NK-92 (cell line): Measurements from ENCODE around the gene TRIM71.
"Not testable (repeated sequence)": the region's sequence is repeated elsewhere in the genome, so short reads cannot be mapped to it uniquely, and the experiment has no call there.

Experiments
- DNase-seq: peaks from one replicate; lab custom pipeline; 2025; ENCODE audit not compliant: unreplicated experiment; lab: John Stamatoyannopoulos, UW

Gene TRIM71

GRCh38 chr3:32817558-32818228 lies at the start of gene TRIM71:
TSS of gene TRIM71 (plus strand) at chr3:32817997. CDS start at chr3:32818081, 84 bp downstream.
- no peak for DNase-seq

DNA sequence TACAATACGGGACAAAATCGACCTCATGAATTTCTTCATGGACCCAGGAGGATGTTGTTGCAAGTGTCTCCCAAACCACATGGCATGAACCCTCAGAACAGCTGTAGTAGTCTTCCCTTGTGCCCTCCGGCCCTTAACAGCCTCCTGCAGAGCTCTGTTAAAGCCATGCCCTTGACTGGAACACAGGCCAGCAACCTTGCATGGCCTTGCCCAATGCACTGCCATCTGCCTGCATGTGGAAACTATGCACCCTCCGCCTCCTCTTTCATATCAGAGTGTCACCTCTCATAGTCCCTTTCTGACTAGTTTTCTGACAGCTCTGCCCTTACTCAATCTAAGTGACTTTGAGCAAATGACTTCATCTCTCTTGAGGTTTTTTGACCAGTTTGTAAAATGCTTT lies 39.4 kb upstream of the TRIM71 start:
- no peak for DNase-seq

DNA sequence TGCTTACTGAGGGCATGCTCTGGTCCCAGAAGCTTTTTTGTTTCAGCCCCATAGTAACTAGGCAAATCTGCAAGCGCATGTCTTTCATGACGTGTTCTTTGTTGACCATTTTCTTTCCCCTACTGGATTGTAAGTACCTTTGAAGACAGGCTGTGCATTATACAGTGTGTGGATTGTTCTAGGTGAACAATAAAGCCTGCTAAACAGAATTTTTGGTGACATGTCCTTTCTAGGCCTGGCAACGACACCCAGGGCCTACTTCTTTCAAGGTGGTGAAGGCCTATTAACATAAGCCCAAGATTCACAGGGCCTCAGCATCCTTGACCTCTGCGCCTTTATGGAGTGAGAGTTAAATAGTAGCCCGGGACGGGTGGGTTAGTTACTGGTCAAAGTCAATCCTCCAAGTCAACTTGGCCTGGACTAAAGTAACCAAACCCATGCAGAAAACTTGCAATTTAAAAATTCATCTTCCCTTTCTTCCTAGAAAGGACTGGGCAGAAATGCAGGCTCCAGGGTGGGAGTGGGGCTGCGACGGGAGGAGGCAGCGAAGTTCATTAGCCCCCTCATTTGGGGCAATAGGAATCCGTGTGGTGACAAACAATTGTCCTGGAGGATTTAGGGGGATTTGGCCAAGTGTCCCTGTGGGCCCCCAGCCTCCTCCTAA lies 37.6 kb upstream of the TRIM71 start:
- DNase-seq, result no peak

- no peak for DNase-seq
These were observed 37.0 kb upstream of the TRIM71 start for GRCh38 chr3:32780735-32781210.

DNA sequence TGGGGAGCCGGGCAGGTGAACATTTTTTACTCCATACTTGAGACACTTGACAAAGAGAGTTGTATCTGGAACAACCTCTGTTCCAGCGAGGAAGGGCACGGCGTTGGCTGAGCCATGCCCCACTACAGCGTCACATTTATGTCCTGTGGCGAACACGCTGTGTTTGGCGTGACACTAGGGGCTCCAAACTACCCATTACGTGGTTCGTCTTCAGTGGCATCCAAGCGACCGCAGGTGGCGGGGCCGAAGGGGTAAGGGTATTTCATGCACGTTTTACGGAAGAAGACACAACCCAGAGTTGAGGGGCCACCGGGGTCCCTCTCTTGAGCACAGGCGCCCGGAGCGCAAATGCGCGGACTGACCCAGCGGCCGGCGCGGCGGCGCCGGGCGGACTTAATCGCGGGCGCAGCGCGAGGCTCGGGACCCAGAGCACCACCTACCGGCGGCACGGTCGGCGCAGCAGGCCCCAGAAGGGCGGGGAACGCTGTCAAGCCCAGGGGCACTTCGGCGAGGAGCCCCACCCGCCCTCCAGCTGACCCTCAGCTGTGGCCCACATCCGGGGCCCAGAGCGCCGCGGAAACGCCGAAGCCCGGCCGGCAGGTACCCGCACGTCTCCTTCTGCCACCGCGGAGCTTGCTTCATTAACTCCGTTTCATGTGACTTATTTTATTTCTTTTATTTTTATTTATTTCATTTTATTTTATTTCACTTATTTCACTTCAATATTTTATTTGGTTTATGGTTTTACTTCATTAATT lies 36.4 kb upstream of the TRIM71 start:
- DNase-seq, result no peak

DNA sequence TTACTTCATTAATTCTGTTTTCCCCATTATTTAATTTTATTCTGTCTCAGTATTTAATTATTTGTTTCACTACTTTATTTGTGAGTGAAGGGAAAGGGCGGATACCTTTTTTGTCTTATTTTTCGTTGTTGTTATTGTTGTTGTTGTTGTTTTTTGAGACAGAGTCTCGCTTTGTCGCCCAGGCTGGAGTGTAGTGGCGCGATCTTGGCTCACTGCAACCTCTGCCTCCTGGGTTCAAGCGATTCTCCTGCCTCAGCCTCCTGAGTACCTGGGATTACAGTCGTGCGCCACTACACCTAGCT lies 35.9 kb upstream of the TRIM71 start:
- not testable (repeated sequence) for DNase-seq

DNA sequence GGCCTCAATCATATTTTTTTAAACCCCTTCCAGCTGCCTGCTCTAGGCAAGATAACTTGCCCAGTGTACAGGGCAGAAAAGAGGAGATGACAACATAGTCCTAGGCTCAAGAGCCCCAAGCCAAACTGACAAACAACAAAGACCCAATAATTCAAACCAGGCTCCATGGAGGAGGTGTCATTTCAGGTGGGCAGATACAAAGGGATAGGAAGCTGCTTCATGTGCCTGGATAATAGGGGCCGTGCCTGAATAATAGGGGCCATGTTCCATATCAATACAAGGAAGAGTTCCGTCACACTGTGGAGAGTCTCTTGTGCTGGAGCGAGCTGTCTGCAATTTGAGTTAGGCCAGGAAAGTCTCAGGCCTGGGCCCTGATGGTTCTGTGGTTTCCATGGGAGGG lies 35.4 kb upstream of the TRIM71 start:
- DNase-seq, result no peak

GRCh38 chr3:32791833-32792232 lies 26.0 kb upstream of the TRIM71 start:
- DNase-seq, result no peak

DNA sequence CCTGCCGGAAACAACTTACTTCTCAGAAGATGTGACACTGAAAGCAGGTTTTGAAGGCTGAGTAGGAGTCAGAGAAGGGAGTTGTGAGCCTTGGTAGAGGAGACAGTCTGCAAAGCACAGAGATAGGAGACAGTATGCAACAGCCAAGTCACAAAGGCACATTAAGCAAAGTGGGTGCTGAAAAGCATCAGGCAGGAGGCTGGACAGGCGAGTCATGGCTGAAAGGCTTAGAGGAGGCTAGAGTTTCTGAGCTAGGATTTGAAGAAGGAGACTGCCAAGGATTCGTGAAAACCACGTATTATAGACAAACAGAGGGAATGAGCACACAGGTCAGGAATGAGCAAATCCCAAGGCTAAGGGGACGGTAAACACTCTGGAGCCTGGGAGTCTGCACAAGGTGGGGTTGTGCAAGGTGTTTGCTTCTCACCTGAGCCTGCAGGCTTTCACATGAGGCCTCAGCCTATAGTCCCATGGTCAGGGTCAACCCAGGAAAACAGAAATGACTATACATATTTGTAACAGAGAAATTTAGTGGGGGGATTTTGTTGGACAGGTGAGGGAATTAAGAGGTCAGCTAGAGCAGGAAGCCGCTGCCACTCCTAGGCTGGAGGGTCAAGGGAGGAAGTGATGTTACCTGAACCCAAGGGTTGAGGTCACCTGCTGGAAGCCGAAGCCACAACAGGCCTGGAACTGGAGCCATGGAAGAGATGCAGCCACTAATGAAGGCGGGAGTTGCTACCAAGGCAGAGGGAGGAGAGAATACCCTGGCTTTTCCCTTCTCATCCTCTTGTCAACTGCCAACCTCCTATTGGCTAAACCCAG lies 23.1 kb upstream of the TRIM71 start:
- no peak for DNase-seq

DNA sequence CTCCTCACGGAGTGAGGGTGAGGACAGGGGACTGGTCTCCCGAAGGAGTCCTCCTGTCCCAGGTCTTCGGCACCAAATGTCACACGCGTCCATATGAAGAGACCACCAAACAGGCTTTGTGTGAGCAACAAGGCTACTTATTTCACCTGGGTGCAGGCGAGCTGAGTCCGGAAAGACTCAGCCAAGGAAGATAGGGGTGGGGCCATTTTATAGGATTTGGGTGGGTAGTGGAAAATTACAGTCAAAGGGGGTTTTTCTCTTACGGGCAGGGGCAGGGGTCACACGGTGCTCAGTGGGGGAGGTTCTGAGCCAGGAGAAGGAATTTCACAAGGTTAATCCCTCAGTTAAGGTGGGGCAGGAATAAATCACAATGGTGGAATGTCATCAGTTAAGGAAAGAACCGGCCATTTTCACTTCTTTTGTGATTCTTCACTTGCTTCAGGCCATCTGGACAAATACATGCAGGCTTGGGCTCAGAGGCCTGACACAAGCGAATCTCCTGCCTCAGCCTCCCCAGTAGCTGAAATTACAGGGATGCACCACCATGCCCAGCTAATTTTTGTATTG lies 21.3 kb upstream of the TRIM71 start:
- not testable (repeated sequence) for DNase-seq

GRCh38 chr3:32797776-32798175 lies 20.0 kb upstream of the TRIM71 start:
- DNase-seq, result no peak

GRCh38 chr3:32801440-32801839 lies 16.4 kb upstream of the TRIM71 start:
- DNase-seq, result not testable (repeated sequence)

- DNase-seq, result no peak
These were observed 4.6 kb upstream of the TRIM71 start for GRCh38 chr3:32813180-32813579.

GRCh38 chr3:32814361-32814760 lies 3.4 kb upstream of the TRIM71 start:
- DNase-seq, result no peak

- no peak for DNase-seq
These were observed 1.9 kb upstream of the TRIM71 start for GRCh38 chr3:32815841-32816438.

GRCh38 chr3:32816439-32817256 lies 1.1 kb upstream of the TRIM71 start:
- DNase-seq, result no peak

DNA sequence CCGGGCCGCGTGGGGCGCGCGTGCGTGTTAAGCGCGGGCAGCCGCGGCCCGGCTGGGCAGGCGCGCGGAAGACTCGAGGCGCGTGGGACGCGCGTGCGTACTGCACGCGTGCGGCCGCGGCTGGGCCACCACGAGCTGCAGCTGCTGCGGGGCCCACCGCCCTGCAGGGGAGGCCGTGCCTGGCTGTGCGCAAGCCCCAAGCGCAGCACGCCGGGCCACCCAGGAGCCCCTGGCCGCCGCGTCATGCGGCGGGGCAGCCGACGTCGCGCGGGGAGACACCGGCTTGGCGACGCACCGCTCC lies 590 bp upstream of the TRIM71 start:
- no peak for DNase-seq

- DNase-seq, result no peak
These were observed 602 bp downstream of the TRIM71 start for GRCh38 chr3:32818229-32818969.

DNA sequence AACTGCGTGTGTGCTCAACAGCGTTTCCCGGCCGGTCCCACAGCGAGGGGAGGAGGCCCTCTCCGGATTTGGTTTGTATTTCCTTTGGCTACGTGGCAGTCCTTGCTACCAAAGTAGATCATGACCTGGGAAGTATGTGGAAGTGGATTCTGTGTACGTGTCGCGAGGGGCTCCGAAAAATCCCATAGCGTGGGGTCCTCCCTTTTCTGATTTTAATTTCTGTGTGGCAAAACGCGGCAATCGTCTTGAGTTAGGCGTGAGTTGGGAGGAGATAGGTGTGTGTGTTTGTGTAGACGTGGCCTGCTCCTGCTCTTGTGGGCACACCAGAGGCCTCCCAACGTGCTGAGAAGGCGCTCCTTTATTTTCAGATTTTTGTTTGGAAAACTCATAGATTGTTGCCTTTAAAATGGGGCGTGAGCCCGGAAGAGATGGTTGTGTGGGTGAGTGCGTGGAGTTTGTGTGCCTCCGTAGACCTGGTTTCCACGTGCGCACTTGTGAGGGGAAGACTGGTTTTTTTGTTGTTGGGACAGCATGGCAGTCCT lies 1.2 kb downstream of the TRIM71 start:
- DNase-seq, result no peak
